Gastrocnemius medialis (tissue), 4 donors: ENCODE measurements around the gene HLCS. TPM values are rescaled to one million over a fixed set of nuclear protein-coding genes. Genes with fewer than 3 reads are reported as not detected.

Experiments
- ATAC-seq, 2 donors: fragments of 150-250 bp; one replicate each; pipeline ENCODE4 v1.9.1; 2016
- DNase-seq, 2 donors: peaks; one replicate each; pipeline ENCODE4 v3.0.0-alpha.2; 2019
- H3K27ac ChIP-seq, 4 donors: fragments of 200-600 bp; sonication (generic); 1 replicate in 1 of 4; 2 replicates in 3 of 4; pipeline ENCODE4 v1.5.1; 2016 to 2018; ENCODE audit warnings: mild to moderate bottlenecking in 2 of 4, moderate library complexity in 1 of 4
- H3K27me3 ChIP-seq, 3 donors: fragments of 200-600 bp; sonication (generic) in 2 of 3; 1 replicate in 1 of 3; 2 replicates in 2 of 3; pipeline versions ENCODE4 v1.5.1 to v1.6.0; 2016 to 2019; ENCODE audit warnings: mild to moderate bottlenecking in 1 of 3, moderate library complexity in 1 of 3
- H3K36me3 ChIP-seq, 2 donors: fragments of 200-600 bp; sonication (generic) in 1 of 2; one replicate each; pipeline ENCODE4 v1.5.1; 2017 to 2018
- H3K4me1 ChIP-seq, 2 donors: fragments of 200-600 bp; sonication (generic) in 1 of 2; one replicate each; pipeline ENCODE4 v1.5.1; 2016 to 2017; ENCODE audit warnings: mild to moderate bottlenecking in 2 of 2
- H3K4me3 ChIP-seq, 4 donors: fragments of 200-600 bp; sonication (generic) in 3 of 4; 1 replicate in 1 of 4; 2 replicates in 3 of 4; pipeline ENCODE4 v1.5.1; 2016 to 2019; ENCODE audit warnings: mild to moderate bottlenecking in 2 of 4
- H3K9me3 ChIP-seq, 3 donors: fragments of 200-600 bp; sonication (generic) in 2 of 3; 1 replicate in 1 of 3; 2 replicates in 2 of 3; pipeline ENCODE4 v1.5.1; 2016 to 2019
- POLR2A ChIP-seq, 2 donors: fragments of 450-650 bp; IDR thresholded peaks; one replicate each; pipeline ENCODE4 v1.6.1; 2017; ENCODE audit warnings: antibody characterized with exemption in 2 of 2, mild to moderate bottlenecking in 2 of 2, moderate library complexity in 2 of 2
- in situ Hi-C, 4 donors: fragments of 200-750 bp; cut with MboI; loops; one replicate each; pipeline versions ENCODE4 v1.15.0 to v1.8.0; 2017; ENCODE audit warnings: low sequenced_read_pairs in 4 of 4
- intact Hi-C: fragments of 100-400 bp; cut with DNase I; formaldehyde crosslinking; loops from one replicate; pipeline ENCODE4 v1.15.1; 2023; ENCODE audit warnings: low total_unique reads
- total RNA-seq, 4 donors: library from RNA; depleted of rRNA; stranded (reverse); fragments of >200 nt; gene quantifications; one replicate each; pipeline versions ENCODE4 v1.1.0 to v1.2.3, GENCODE V29; 2016
- TF ChIP-seq, protein P1 (sequence below), 5 experiments: fragments of 450-650 bp in 3 of 5; fragments of 200-600 bp in 2 of 5; sonication (generic) in 2 of 5; IDR thresholded peaks in 4 of 5; conservative IDR thresholded peaks in 1 of 5; 1 replicate in 4 of 5; 2 replicates in 1 of 5; pipeline ENCODE4 v1.5.1; 2016 to 2019; ENCODE audit warnings: antibody characterized with exemption in 5 of 5, mild to moderate bottlenecking in 3 of 5, moderate library complexity in 3 of 5

The HLCS gene
- total RNA-seq, 4 donors from 2014 or later = 10.6 to 18.4 (median 15.4) TPM

DNA sequence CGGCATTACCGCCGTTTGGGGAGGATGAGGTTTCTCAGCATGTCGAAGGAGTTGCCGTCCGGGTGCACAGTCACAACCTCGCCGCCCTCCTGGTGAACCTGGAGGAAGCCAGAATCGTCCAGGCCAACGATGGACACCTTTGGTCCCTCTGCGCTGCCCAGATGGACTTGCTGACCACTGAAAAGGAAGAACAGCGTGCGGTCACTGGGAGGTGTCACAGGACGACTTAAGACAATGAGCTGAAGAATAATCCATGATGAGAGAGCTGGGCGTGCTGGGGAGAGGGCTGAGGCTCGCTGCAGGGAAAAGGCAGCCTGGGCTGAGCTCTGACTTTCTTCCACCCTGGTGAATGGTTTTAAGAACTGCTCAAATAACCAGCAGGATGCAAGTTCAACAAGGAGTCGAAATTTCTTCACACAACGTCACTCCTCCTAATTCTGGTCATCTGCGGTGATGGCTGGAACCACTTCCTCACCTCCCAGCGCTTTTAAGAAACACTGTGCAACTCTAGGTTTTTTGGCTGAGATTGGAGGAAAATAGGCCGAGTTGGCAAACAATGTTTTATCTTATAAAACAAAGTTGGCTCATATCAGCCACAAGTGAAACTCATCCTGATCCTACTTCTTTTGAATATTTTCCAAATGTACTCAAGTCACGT is 212.1 kb downstream of the HLCS start:
- in situ Hi-C loops = loop anchor here in 1 of 4 donors (10.0 kb wide), 1 partner anchor 170 kb away; no protein-coding TSS in a partner anchor
- Histone ChIP-seq H3K9me3 (no peaks in the 10 kb centered on the region), H3K4me1 (no peaks in the 10 kb centered on the region), H3K27ac (no peak overlapping the region), H3K4me3 (no peak overlapping the region), H3K36me3 (no peaks in the 10 kb centered on the region), H3K27me3 (no peaks in the 10 kb centered on the region)
- ATAC-seq (no peak), DNase-seq (no peak)
- TF ChIP-seq, protein P1, sequence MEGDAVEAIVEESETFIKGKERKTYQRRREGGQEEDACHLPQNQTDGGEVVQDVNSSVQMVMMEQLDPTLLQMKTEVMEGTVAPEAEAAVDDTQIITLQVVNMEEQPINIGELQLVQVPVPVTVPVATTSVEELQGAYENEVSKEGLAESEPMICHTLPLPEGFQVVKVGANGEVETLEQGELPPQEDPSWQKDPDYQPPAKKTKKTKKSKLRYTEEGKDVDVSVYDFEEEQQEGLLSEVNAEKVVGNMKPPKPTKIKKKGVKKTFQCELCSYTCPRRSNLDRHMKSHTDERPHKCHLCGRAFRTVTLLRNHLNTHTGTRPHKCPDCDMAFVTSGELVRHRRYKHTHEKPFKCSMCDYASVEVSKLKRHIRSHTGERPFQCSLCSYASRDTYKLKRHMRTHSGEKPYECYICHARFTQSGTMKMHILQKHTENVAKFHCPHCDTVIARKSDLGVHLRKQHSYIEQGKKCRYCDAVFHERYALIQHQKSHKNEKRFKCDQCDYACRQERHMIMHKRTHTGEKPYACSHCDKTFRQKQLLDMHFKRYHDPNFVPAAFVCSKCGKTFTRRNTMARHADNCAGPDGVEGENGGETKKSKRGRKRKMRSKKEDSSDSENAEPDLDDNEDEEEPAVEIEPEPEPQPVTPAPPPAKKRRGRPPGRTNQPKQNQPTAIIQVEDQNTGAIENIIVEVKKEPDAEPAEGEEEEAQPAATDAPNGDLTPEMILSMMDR (IDR thresholded peaks at IDR 0.05 in 4 of 5, conservative IDR thresholded peaks at IDR 0.05 in 1 of 5) = no peak
- TF ChIP-seq POLR2A (IDR thresholded peaks at IDR 0.05) = no peak
- intact Hi-C loops = no loop called here

DNA sequence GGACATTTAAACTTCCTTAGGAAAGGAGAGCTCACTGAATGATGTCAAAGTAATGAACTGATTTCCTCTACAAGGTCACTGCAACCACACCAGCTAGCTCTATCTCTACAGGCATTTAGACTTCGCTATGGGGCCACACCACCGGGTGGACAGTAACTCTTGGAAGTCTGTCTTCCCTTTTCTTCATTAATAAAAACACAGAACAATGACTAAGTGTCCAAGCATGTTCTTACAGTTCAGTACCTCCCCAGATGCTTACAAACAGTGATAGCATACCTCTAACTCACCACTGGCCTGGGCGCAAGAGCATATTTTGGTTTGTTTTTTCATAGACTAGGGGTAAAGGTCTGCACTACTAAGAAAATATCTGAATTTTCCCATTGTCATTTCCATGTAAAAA is 212.9 kb downstream of the HLCS start:
- Histone ChIP-seq H3K36me3 (no peaks in the 10 kb centered on the region), H3K4me3 (no peak overlapping the region), H3K9me3 (no peaks in the 10 kb centered on the region), H3K27ac (no peak overlapping the region), H3K27me3 (no peaks in the 10 kb centered on the region), H3K4me1 (no peaks in the 10 kb centered on the region)
- DNase-seq (no peak), ATAC-seq (no peak)
- in situ Hi-C loops (loop anchor here in 1 of 4 donors (10.0 kb wide), 1 partner anchor 171 kb away; no protein-coding TSS in a partner anchor), intact Hi-C loops (no loop called here)
- TF ChIP-seq POLR2A (IDR thresholded peaks at IDR 0.05) = no peak
- TF ChIP-seq, protein P1 (IDR thresholded peaks at IDR 0.05 in 4 of 5, conservative IDR thresholded peaks at IDR 0.05 in 1 of 5) = no peak

DNA sequence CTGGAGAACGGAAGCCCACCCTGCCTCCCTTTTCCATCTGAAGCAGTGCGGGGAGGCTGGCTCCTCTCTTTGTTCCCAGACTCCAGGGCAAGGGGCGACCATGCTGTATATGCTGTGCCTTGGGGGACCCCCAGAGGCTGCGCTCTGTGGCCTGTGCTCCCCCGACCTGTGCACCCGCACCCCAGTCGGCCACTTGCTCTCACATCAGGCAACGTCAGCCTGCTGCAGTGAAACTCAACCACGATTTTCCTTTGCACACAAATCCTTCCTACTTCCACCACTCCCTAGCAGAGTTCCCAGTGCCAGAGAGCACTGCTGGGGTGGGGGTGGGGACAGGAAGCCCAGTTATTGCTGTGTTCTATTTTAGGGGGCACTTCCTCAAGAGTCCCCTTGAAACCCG is 215.1 kb downstream of the HLCS start:
- in situ Hi-C loops (loop anchor here in 1 of 4 donors (10.0 kb wide), 1 partner anchor 173 kb away; no protein-coding TSS in a partner anchor), intact Hi-C loops (no loop called here)
- Histone ChIP-seq H3K4me1 (no peaks in the 10 kb centered on the region), H3K4me3 (no peak overlapping the region), H3K36me3 (no peaks in the 10 kb centered on the region), H3K9me3 (no peaks in the 10 kb centered on the region), H3K27ac (no peak overlapping the region), H3K27me3 (no peaks in the 10 kb centered on the region)
- ATAC-seq (no peak), DNase-seq (no peak)
- TF ChIP-seq POLR2A (IDR thresholded peaks at IDR 0.05) = no peak
- TF ChIP-seq, protein P1 (IDR thresholded peaks at IDR 0.05 in 4 of 5, conservative IDR thresholded peaks at IDR 0.05 in 1 of 5) = no peak

DNA sequence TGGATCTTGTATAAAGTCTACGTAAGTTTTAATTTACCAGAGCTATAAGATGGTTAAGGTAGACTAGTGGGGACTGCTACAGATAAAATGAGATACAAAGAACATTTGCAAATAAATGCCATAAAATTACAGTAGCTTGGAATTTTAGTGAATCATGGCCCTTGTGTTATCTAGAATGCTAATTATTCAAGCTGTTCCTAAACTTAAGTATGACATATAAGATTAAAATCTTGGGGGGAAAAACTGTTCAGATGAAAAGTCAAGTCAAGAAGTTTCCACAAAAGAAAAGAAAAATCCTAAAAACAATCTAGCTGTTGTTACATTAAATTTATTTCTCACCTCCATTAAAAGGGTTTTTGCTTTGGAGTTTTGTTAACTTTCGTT is 215.9 kb downstream of the HLCS start:
- no peak overlapping the region for H3K27ac ChIP-seq
- in situ Hi-C loops (loop anchor here in 1 of 4 donors (10.0 kb wide), 1 partner anchor 174 kb away; no protein-coding TSS in a partner anchor), intact Hi-C loops (no loop called here)

More for the DNA sequence above, 215.9 kb downstream of the HLCS start:
- DNase-seq = no peak
- no peaks in the 10 kb centered on the region for H3K27me3 ChIP-seq
- no peaks in the 10 kb centered on the region for H3K36me3 ChIP-seq
- H3K4me3 ChIP-seq = no peak overlapping the region
- no peak for TF ChIP-seq POLR2A (IDR thresholded peaks at IDR 0.05)
- TF ChIP-seq, protein P1 (IDR thresholded peaks at IDR 0.05 in 4 of 5, conservative IDR thresholded peaks at IDR 0.05 in 1 of 5) = no peak
- no peak for ATAC-seq
- H3K4me1 ChIP-seq = no peaks in the 10 kb centered on the region
- H3K9me3 ChIP-seq = no peaks in the 10 kb centered on the region
